ENCODE results near the gene CTDP1.
"Not testable (repeated sequence)": the region's sequence is repeated elsewhere in the genome, so short reads cannot be mapped to it uniquely, and the experiment has no call there.

Gene CTDP1

DNA sequence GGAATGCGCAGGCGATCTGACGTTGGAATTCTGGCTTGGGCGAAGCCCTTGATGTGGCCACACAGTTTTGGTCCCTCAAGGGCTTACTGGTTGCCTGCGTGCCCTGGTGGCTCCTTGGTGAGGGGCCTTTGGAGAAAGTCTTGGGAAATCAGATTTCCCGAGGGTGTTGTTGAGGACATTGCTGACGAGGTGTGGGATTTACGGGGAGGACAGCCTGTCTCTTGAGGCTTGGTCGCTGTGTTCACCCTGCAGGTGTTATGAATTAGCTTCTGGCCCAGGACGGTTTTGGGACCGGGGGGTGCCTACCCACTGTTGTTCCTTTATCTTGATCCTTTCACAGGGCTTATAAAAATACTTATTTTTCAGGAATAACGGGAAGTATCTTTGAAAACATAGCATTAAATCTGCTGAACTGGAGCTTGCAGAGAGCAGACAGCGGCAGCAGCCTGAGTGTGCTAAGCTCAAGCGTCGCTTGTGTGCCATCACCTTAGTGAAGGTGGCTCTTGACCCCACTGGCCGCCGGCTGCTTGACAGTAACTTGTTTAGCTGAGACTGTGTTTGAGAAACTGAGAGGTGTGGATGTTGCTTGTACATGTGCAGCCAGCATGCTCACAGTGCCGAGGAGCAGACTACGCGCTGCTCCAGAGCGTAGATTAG lies 4.2 kb downstream of the CTDP1 start:
- DNase-seq = no peak

DNA sequence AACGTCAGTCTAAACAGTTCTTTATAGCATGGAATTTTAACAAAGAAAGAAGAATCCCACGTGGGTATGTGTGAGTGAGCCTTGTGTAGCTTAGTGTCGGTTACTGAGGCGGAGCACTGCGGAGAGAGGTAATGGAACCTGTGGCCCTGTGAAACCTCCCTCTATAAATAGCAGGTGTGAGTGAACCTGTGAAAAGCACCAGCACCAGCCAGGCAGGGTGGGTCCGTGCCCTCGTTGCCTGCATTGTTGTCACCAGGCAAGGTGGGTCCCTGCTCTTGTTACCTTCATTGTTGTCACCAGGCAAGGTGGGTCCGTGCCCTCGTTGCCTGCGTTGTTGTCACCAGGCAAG lies 4.7 kb downstream of the CTDP1 start:
- peak; percentile 33 for DNase-seq

DNA sequence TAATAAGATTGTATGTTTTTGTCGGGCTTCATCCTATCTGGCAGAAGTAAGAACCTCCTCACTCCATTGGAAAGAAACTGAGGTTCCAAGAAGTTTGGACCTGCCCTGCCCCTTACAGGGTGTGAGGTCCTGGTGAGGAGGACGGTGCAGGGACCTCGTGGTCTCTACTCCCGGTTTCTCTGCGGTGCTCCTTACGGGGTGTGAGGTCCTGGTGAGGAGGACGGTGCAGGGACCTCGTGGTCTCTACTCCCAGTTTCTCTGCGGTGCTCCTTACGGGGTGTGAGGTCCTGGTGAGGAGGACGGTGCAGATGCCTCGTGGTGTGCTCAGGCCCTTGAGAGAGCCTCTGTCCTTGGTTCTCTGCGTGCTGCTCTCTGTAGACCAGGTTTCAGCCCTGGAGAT lies 5.2 kb downstream of the CTDP1 start:
- no peak for DNase-seq

DNA sequence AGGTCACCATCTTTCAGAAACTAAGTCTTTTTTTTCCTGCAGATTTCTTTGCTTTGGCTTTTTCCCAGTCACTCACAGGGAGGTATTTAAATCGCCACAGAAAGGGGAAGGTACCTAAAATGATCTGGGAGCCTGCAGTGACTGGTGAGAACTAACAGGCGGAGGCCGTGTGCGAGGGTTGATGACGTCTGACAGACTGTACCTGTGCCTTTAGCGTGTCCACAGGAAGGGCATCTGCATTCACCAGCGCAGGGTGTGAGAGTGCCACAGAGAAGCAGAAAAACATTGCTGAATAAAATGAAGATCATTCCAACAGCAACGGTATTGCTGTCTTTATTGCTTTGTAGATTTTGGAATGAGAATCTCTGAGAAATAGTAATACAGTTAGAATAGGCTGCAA lies 5.7 kb downstream of the CTDP1 start:
- no peak for DNase-seq

DNA sequence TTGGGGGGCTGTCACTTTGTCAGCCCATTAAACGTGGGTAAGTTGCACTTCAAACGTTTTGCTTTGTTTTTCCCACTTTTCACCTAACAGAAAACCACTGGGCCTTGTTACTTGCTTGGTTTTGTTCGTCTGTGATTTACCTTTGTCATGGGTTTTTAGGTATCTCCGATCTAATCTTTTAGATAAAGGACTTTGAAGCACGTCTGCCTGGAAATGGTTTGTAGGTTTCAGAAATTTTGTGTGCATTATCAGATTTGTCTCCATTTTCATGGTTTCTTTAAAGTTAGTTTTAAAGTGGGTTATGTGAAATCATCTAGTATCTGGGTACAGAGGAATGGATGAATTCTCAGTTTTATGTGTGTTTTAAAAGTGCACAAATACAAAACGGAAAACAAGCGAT lies 6.4 kb downstream of the CTDP1 start:
- no peak for DNase-seq

DNA sequence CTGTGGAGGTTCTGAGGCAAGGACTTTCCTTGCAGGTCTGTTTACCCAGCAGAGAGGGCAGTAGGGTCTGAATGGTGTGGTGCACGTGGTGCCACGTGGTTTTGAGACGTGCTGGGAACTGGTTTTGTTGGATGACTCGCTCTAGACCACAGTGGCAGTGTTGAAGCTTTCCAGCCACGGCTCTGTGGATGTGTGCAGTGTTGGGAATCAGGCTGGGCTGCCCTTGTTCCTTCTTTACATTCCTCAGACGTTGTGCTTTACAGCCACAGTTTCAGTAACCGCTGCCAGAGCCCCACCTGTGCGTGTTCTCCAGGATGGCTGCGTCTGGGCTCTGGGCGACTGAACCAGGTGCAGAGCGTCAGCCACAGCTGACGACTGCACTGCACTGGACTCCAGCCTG lies 8.2 kb downstream of the CTDP1 start:
- no peak for DNase-seq

DNA sequence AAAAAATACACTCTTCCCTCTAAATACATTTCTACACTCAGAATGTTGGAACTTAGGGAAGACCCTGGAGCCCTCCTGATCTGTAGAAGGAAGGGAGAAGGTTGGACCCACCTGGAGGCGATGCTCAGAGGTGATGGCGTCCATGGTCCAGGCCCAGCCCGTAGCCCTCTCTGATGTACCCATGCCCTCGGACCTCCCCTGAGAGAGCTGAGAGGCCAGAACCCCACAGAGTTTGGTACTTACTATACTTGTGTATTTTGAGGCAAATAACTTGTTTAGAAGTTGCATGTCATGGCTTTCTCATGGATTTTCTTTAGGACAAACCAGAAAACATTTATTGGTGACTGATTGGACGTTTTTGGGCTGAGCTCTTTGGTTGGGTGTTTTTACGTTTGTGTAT lies 10.5 kb downstream of the CTDP1 start:
- no peak for DNase-seq

DNA sequence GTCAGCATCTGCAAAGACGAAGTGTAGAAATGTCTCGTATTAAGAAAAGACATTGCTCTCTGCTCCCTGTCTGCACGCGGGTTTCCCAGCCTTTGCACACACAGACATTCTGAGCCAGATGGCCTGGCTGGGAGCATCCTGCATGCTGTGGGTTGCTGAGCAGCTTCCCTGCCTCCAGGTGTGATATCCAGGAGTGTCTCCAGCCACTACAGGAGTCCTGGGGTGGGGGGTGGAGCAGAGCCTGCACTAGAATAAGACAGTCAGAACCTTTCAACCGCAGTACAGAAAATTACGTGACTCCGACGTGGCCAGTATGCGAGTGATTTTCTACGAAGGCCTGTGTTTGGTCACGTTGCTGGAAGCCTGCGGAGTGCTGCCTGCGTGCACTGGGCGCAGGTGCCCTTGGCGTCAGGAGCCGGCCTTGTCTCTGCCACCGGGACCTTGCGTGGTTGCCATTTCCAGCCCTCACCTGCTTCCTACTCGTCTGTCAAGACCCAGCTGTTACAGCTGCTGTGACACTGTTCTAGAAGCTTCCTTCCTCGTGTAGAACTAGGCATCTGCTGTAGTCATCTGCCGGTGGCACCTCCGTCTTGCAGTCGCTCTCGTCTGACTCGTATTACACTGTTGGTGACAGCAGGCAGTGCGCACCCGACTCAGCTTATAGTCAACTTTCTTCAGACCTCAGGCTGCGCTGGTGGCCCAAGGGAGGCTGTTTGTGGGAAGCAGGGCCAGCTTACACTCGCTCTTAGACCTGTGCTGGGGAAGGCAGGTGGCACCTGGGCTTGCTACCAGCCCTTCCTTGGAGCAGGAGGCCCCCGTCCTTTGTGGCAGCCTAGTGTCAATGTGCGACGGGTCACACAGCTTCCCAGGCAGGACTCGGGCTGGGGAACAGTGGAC lies 11.2 kb downstream of the CTDP1 start:
- no peak for DNase-seq

DNA sequence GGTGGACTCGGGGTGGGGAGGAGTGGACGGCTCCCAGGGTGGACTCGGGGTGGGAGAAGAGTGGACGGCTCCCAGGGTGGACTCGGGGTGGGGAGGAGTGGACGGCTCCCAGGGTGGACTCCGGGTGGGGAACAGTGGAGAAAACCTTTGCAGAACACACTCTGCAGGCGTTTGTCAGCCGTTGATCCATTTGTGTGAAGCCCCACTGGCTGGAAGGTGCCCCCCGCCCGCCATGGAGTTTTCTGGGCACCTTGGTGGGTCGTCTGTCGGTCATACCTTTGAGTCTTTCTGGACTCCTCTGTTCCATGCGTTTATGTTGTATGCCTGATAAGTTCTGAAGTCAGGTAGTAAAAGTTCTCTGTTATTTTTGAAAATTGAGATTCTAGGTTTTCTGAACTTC lies 12.5 kb downstream of the CTDP1 start:
- DNase-seq = no peak

DNA sequence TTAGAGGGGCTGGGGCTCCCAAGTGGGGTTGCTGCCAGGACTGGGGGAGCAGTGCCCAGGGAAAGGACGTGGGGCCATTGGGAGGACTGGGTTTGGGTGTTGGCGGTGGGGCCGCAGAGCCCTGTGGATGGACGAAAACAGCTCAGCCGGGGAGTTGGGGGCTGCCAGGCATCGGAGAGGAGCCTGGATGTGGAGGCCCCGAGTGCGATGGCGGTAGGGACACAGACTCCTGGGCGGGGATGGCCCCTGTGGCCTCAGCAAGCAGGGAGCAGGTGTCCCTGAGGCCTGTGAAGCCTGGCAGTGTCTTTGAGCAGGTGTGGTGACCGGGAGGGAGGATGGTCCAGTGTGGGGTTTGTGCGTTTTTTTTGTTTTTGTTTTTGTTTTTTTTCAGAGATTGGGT lies 13.3 kb downstream of the CTDP1 start:
- no peak for DNase-seq

DNA sequence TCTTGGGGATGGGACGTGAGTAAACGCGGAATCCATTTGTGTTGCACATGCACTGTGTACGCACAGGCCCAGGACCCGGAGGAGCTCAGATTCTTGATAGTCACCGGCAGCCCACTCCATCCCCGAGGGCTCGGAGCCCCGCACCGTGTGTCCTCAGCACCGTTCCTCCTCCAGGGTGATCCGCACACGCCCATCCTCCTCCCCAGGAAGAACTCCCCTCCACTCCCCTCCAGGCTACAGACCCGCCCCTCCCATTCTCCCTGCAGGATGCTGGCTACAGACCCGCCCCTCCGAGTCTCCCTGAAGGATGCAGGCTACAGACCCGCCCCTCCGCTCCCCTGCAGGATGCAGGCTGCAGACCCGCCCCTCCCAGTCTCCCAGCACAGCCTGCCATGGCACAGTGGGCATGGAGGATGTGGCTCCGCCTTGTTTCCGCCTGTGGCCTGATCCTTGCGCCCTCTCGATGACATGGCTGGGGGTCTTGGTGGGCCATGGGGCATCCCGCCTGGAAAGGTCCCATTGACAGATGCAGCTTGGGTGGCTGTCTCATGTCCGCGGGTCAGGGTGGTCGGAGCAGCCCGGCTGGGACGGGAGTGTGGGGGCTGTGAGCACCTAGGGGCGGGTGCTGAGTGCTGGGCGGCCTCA lies 14.1 kb downstream of the CTDP1 start:
- no peak for DNase-seq

DNA sequence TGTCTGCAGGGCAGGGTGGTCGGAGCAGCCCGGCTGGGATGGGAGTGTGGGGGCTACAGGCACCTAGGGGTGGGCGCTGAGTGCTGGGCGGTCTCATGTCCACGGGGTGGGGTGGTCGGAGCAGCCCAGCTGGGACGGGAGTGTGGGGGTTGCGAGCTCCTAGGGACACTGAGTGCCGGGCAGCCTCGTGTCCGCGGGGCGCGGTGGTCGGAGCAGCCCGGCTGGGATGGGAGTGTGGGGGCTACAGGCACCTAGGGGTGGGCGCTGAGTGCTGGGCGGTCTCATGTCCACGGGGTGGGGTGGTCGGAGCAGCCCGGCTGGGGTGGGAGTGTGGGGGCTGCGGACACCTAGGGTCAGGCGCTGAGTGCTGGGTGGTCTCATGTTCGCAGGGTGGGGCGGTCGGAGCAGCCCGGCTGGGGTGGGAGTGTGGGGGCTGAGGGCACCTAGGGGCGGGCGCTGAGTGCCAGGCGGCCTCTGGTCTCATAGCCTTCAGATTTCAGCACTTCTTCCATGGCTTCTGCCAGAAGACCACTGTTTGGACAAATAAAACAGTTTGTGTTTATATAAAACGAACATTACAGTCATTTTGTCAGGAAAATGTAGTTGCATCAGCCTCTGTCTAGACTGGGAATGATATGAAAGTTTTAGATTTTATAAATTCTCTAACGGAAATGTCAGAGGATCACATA lies 14.7 kb downstream of the CTDP1 start:
- DNase-seq = not testable (repeated sequence)

DNA sequence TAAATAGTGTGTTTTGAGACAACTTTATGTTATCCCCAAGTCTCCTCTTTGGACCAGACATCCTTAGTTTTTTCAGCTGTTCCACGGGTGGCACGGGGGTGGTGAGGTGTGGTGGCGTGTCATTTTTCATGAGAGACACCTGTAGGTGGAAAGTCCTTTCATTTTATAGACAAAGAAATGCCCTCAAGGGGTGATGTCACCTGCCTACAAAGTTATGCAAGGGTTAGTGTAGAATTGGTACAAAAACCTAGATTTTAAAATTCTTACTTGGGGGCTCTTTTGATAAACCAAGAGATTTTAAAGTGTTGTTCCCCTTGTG lies 15.3 kb downstream of the CTDP1 start:
- DNase-seq = no peak

DNA sequence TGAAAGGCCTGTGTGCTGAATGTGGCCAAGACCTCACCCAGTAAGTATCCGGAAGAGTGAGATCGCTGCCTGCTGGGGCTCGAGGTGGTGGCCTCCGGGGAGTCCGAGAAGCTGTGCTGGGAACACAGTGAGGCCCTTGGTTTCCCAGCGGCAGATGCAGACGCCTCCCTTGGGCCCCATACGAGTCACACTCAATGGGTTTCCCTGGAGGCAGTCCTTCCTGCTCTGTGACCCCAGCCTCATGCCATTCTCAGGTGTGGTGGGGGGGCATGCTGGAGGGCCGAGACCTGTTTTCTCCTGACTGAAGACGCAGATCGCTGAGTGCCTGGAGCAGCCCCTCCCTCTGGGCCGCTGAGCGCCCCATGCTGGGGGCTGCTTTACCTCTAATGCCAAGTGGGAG lies 15.7 kb downstream of the CTDP1 start:
- DNase-seq = no peak

DNA sequence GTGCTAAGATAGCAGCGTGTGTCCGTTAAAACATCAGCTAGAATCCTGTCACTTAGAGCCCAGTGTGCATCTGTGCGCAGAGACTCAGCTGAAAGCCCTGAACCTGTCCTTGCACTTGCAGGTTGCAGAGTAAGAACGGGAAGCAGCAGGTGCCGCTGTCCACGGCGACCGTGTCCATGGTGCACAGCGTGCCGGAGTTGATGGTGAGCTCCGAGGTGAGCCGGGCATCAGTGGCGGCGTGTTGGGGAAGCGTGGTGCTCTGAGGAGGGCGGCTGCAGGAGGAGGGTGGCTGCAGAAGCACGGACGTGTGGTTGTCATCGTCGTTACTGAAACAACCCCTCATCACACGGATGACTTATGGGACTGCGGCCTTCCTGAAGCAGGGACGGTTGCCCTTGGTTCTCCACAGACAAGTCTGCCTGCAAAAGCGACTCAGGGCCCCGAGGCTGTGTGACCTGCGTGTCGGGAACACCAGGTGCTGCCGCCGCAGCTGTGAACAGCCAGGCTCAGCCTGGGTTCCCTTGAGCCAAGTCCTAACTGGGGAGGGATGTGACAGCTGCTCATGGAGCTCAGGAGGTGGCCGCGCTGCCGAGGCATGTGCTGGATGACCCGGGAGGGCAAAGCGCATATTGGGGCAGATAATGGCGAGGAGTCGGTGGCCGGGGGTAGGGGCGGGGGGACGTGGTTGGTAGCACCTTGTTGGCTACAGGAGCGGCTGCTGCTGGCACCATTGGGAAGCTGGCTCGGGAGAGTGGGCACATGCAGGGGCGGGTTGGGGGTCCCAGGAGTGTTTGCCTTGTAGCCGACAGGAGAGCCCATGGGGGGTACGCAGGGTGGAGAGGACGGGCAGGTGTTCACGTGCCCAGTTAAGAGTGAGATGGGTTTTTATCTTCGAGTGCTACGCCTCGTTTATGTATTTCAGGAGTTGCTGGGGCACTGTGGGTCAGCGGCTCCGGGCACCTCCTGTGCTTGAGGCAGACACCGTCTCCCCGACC lies 16.6 kb downstream of the CTDP1 start:
- DNase-seq = no peak

DNA sequence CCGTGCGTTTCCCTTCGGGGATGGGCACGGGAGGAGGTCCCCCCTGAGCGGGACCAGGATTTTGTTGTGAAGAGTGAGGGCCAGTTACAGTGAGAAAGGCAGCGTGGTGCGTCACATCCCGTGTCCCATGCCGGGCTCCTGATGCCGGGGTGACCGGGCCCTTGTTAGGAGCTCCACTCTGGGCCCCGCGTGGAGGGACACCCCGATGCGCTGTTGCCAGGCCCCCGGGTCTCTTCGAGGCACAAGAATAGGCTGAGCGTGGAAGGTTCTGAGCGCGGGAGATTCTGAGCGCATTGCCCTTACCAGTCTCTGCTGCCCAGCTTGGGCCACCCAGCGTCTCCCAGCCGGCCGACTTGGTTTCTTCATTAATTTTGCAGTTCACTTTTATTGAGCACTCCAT lies 17.6 kb downstream of the CTDP1 start:
- no peak for DNase-seq

DNA sequence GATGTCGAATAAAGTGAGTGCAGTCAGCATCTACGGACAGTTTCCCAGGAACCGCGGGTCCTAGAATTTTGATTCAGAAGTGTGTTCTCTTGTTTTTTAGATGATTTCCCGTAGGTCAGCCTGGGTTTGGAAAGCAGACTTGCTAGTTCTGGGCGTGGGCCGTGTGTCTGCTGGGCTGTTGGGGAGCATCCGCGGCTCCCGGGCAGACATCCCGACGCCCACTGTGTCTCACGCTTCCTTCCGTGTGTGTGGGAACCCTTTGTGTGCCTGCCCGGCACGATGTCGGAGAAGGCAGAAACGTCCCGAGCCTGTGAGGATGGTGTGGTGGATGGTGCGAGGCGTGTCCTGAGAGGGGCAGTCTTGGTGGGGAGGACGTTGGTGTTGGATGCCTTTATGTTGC lies 18.4 kb downstream of the CTDP1 start:
- no peak for DNase-seq

DNA sequence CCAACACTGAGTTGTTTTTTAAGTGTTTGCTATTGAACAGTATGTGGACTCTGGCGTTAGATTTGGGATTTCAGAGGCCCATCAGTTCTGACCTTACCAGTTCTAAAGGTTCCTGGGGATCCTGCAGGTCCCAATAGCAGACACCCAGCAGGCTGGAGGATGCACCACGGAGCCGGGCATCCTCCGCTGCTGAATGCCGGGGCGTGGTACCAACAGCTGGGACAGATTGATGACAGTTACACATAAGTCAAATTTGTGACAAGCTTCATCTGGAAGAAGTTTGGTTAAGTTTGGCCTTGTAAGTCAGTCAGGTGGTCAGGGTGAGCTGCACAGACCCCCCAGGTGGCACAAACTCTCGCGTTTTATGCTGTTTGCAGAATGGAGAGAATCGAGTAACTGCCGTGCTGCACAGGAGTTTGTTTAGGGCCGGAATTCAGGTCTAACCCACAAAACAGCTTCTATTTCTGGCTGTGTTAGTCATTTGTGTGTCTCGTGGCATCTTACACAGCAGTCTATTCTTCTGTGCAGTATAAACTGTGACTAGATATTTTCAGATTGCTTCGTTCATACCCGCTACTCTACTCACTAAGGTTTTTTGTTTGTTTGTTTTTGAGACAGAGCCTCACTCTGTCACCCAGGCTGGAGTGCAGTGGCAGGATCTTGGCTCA lies 19.2 kb downstream of the CTDP1 start:
- no peak for DNase-seq

DNA sequence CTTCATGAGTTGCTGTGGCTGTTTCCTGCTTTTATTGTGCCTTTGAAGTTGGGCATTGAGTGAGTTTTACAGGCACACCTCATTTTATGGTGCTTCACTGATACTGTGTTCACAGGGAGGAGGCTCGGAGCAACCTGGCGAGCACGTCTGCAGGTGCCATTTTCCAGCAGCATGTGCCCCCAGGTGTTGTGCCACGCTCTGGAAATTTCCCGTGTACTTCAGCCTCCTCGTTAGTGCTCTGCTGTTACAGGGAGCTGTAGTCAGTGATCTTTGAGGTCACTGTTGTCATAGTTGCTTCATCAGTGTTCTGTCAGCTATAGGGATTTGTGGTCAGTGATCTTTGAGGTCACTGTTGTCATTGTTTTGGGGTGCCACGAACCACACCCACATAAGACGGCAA lies 20.1 kb downstream of the CTDP1 start:
- DNase-seq = no peak

DNA sequence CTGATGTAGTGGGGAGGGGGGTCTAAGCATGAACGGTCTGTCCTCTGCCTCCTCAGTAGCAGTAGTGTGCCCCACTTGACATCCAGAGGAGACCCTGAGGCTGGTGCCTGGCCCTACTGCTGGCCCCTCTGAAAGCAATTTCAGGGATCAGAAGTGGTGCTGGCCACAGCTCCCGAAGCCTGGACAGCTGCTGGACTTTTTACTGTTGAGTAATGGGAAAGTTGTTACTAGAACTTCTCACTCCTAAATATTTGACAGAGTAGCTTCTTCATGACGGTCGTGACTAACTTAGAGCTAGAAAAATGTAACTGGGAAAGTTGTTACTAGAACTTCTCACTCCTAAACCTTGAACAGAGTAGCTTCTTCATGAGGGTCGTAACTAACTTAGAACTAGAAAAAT lies 23.3 kb downstream of the CTDP1 start:
- DNase-seq = no peak

DNA sequence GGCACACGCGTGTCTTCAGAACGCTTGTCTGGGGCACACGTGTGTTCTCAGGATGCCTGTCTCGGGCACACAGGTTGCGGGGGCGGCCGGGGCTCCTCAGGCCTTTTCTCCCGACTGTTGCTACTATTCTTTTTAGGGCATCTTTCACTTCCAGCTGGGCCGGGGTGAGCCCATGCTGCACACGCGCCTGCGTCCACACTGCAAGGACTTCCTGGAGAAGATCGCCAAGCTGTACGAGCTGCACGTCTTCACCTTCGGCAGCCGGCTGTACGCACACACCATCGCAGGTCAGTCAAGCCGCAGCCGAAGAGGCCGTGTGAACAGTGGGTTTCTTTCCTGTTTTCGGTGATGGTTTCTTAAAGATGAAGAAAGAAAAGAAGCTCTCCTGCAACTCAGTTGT lies 25.0 kb downstream of the CTDP1 start:
- no peak for DNase-seq

DNA sequence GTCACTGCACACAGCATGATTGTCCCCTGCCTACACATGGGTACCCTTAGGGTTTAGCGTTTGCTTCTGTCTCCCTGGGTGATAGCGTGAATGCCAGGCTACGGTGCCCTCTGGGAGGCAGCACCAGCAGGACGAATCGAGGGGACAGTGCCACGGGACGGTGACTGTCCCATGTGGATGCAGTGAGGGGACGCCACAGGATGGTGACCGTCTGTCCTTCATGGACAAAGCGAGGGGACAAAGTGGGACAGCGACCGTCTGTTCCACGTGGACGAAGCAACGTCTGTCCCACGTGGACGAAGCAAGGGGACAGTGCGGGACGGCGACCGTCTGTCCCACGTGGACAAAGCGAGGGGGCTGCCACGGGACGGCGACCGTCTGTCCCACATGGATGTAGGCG lies 25.7 kb downstream of the CTDP1 start:
- no peak for DNase-seq

Measured in CD4-positive, alpha-beta T cell treated with Interleukin-21 for 1 hour (primary cell).